Prostate gland (tissue), 2 donors: ENCODE data around the gene SH2D3C.

Experiments
- CTCF ChIP-seq, 4 experiments: fragments of 200-600 bp in 2 of 4; fragments of 450-650 bp in 2 of 4; sonication (generic) in 2 of 4; IDR thresholded peaks; 1 replicate in 3 of 4; 2 replicates in 1 of 4; pipeline ENCODE4 v1.5.1; 2016 to 2019; ENCODE audit warnings: antibody characterized with exemption in 4 of 4, mild to moderate bottlenecking in 2 of 4, moderate library complexity in 2 of 4
- POLR2AphosphoS5 ChIP-seq: sonication (generic); formaldehyde crosslinking; IDR thresholded peaks from one replicate; pipeline ENCODE4 v1.6.1; 2017; ENCODE audit warnings: antibody characterized with exemption

GRCh38 chr9:127761061-127761460 lies 17.4 kb downstream of the SH2D3C start:
- TF ChIP-seq CTCF (IDR thresholded peaks at IDR 0.05) (no peak), POLR2AphosphoS5 (no peak)
